GM21515 (cell line): ENCODE results near the gene IL17RE.
"Not testable (repeated sequence)": the region's sequence is repeated elsewhere in the genome, so short reads cannot be mapped to it uniquely, and the experiment has no call there.

Experiments
- ATAC-seq: cut with Tn5 transposase; IDR thresholded peaks from one replicate; pipeline ENCODE4 v1.9.1; 2021; ENCODE audit not compliant: unreplicated experiment

Gene IL17RE

DNA sequence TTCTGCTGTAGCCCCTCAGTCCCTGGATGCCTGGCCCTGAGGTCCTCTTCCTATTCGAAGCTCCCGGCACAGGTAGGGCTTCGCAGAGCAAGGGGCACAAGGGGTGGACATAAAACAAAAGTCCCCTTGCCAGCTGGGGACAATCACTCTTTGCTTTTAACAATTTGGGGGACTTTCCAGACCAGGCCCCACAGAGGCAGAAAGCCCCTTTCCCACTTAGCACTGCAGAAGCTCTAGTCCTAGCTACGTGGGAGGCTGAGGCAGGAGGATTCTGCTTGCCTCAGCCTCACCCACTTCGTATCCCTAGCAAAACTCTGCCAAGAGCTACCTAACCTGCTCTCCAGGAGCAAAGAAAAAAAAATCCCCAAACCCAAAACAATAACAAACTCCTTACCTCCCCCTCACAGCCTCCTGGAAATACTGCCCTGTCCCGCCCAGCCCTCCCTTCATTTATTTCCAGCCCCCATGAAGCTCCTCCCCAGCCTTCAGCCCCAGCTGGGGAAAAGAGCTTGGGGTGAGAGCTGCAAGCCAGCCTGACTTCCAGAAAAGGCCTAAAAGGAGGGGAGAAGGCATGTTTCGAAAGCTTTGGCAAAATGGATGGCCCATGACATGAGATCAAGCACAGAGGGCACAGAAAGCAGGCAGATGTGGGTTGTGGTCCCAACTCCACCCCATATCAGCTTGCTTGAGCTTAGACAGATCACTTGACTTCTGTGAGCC is 22.7 kb upstream of the IL17RE start, which contains the start of gene CIDEC:
CIDEC (minus strand) TSS at position 424 of the 720 bp plus-strand sequence. CDS start 1,767 bp downstream, outside the sequence.
- no peak for ATAC-seq

DNA sequence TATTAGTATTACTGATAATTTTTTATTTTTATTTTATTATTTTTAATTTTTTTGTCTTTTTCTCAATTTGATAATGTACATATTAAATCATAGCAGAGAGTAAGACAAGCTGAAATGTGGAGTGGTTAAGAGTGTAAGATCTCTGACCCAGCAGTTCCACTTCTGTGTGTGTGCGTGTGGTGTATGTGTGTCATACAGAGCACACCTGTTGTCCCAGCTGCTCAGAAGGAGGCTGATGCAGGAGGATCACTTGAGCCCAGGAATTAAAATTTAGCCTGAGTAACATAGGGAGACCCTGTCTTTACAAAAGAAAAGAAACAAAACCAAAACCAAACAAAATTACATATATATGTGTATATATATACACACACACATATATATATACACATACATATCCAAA is 21.2 kb upstream of the IL17RE start:
- ATAC-seq, result no peak

DNA sequence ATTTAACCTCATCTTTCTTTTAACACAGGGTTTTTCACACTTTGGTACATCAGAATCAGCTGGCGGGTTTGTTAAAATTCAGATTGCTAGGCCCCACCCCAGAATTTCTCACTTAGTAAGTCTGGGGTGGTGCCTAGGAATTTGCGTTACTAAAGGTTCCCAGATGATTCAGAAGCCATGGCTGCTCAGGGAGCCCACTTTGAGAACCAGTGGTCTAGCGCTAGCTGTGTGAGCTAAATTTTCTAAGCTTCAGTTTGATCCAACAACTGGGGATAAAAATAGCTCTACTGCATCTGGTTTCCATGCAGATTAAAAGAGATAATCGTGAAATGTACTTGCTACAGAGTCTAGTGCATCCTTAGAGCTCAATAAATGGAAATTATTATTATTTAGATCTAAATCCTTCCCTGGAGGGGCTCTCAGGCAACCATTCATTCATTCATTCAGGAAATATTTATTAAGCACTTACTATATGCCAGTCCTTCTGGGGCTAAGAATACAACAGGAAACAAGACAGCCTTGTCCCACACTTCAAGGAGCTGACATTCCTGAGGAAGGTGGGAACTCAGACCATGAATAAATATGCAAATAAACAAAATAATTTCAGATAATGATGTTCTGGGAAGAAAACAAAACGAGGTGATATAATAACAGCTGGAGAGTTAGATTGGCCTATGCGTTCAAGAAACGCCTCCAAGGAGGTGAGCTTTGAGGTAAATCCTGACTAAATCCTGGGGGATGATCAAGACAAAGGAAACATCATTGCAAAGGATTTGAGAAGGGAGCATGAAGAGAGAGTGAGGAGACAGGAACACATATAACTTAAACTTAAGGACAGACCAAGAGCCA is 18.7 kb upstream of the IL17RE start:
- ATAC-seq, result no peak

DNA sequence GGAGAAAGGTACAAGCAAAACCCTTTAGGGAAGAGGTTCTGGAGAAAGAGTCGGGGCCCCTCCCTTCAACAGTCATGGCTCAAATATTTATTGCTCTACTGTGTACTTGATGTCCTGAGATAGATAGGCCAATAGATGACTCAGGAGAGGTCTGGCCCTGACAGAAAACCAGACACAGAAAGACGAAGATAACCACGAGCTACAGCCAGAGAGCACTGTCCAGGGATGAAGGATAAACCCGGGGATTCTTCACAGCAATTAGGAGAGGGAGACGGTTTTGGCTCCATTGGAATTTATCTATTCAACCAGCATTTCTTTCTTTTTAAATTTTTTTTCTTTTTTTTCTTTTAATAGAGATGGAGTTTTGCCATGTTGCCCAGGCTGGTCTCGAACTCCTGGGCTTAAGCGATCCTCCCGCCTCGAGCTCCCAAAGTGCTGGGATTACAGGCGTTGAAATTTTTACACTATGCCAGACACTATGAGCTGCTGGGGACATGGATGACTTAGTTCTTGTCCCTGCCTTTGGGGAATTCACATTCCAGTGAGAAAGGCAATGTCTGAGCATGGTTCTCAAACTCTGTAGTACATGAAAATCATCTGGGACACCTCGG is 18.0 kb upstream of the IL17RE start:
- ATAC-seq, result no peak

DNA sequence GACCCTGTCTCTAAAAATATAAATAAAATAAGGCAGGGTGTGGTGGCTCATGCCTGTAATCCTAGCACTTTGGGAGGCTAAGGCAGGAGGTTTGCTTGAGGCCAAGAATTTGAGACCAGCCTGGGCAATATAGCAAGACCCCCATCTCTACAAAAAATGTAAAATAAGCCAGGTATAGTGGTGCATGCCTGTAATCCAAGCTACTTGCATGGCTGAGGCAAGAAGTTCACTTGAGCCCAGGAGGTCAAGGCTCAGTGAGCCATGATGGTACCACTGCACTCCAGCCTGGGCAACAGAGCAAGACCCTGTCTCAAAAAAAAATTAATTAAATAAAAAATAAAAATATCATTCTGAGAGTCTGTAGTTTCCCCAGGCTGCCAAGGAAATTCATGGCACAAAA is 16.3 kb upstream of the IL17RE start:
- ATAC-seq, result no peak

DNA sequence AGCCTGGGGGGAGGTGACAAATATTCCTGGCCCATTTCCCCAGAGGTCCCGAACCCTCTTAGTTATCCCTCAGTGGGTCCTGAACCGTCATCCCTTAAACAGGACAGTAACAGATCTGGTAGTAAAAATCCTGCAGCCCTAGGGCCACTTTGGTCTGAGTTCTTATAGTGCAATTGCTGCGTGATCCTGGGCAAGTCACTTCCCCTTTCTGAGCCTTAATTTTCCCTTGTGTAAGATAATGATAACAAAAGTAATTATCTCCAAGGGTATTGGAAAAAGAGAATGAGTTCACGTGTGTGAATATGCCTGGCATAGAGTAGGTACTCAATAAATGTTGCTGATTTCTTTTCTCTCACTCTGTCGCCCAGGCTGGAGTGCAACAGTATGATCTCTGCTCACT is 15.2 kb upstream of the IL17RE start:
- ATAC-seq, result no peak

DNA sequence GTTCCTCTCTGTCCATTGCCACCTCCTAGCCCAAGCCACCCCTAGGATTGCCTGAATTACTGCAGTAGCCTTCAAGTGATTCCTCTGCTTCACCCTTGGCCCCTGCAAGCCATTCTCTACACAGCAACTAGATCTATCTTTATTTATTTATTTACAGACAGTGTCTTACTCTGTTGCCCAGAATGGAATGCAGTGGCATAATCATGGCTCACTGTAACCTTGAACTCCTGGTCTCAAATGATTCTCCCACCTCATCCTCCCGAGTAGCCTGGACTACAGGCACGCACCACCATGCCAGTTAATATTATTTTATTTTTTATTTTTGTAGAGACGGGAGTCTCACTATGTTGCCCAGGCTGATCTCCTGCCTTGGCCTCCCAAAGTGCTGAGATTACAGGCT is 14.1 kb upstream of the IL17RE start:
- ATAC-seq, result no peak

DNA sequence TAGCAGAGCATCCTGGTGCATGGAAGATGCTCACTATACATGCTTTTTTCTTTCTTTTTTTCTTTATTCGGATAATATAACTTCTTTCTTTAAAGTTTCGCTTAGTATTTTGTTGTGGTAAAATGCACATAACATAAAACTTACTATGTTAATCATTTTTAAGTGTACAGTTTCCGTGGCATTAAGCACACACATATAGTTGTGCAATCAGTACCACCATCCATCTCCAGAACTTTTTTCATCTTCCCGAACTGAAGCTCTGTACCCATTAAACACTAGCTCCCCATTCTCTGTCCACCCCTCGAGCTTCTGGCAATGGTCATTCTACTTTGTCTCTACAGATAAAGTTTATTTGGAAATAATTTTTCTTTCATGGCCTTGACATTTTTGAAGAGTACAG is 13.2 kb upstream of the IL17RE start:
- ATAC-seq, result no peak

DNA sequence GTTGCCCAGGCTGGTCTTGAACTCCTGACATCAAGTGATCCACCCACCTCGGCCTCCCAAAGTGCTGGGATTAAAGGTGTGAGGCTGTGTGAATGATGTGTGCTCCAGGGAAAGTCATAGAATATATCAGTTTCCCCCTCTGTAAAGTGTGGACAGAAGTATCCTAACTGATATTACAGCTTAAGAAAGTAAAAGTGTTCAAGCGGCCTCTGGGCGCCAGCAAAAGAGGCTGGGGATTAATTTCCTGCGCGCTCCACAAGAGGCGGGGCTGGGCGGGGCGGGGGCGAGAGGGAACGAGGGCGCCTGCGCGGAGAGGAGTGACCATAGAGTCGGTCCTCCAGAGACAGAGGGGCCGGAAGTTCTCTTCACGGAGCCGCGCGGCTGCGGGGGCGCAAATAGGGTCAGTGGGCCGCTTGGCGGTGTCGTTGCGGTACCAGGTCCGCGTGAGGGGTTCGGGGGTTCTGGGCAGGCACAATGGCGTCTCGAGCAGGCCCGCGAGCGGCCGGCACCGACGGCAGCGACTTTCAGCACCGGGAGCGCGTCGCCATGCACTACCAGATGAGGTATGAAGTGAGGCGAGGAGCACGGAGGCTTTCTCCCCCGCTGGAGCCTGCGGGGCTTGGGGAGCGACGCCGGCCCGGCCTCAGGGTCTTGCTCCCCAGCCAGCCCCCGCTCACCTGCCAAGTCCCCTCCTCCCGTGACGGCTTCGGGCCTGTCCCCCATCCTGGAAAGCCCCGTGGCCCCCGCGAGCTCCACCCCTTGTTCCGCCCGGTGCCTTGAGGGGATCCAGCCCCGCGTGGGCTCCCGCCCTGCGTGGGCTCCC is 12.2 kb upstream of the IL17RE start, which contains the start of gene JAGN1:
JAGN1 (plus strand) TSS at position 362 of the 823 bp plus-strand sequence; CDS start at position 475, 113 bp downstream.
- peak; percentile 81 for ATAC-seq

DNA sequence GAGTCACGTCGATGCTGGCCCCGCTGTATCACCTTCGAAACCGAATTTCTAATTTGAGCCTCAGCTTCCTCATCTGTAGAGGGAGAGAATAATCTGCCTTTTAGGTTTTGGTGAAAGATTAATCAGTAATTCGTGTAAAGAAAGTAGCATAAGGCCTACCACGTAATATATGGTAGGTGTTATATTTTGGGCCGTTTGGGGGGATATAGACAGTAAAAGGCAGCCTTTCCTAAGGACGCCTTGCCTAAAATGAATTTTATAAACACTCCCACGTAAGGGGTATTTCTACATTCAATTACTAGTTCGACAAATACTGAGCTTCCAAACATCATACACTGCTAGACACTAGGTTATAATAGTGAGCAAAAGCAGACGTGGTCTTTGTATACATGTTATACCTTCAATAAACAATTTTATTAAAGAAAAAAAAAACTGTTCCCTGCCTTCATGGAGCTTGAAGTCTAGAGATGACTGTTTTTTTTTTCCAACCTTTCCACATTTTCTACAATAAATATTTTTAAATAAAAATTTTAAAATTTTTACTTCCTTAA is 11.5 kb upstream of the IL17RE start:
- no peak for ATAC-seq

DNA sequence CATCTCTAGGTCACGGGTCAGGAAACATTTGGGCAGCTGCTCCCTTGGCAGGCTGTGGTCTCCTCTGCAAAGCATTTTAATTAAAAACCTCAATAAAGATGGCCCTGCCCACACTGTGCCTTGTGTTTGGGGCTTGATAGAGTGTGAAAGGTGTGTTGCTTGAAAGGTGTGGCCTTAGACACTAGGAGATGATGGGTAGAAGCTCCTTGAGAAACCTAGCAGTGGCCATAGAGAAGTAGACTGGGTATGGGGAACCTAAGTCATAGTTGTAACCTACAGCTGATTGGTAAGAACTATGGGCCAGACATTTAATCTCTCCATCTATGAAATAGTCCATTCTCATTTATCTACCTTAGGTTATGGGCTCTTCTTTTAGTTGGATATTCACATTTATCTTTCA is 8.9 kb upstream of the IL17RE start:
- ATAC-seq, result no peak

DNA sequence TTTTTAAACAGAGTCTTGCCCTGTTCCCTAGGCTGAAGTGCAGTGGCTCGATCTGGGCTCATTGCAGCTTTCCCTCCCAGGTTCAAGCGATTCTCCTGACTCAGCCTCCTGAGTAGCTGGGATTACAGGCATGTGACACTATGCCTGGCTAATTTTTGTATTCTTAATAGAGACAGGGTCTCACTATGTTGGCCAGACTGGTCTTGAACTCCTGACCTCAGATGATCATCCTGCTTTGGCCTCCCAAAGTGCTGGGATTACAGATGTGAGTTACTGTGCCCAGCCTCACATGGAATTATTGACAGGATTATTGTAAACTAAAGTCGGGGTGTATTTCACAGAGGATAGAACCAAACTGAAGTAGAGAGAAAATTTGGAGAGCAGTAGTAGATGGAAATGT is 6.9 kb upstream of the IL17RE start:
- not testable (repeated sequence) for ATAC-seq

DNA sequence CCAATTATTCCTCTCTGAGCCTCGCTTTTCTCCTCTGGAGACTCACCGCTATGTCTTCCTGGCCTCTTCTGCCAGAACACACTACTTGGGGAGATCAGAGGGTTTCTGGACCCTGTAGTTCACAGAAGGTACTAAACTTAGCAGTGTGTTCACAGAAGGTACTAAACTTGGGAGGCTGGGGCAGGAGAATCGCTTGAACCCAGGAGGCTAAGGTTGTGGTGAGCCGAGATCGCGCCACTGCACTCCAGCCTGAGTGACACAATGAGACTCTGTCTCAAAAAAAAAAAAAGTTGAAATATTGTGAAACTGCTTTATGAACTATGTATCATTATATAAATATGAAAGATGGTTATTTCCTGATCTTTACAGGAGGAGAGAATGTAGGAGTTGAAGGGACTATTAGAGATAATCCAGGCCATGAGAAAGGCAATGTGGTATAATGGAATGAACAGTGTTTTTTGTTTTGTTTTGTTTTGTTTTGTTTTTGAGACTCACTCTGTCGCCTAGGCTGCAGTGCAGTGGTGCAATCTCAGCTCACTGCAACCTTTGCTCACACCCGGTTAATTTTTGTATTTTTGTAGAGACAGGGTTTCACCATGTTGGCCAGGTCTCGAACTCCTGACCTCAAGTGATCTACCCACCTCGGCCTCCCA is 5.8 kb upstream of the IL17RE start:
- ATAC-seq, result not testable (repeated sequence)

DNA sequence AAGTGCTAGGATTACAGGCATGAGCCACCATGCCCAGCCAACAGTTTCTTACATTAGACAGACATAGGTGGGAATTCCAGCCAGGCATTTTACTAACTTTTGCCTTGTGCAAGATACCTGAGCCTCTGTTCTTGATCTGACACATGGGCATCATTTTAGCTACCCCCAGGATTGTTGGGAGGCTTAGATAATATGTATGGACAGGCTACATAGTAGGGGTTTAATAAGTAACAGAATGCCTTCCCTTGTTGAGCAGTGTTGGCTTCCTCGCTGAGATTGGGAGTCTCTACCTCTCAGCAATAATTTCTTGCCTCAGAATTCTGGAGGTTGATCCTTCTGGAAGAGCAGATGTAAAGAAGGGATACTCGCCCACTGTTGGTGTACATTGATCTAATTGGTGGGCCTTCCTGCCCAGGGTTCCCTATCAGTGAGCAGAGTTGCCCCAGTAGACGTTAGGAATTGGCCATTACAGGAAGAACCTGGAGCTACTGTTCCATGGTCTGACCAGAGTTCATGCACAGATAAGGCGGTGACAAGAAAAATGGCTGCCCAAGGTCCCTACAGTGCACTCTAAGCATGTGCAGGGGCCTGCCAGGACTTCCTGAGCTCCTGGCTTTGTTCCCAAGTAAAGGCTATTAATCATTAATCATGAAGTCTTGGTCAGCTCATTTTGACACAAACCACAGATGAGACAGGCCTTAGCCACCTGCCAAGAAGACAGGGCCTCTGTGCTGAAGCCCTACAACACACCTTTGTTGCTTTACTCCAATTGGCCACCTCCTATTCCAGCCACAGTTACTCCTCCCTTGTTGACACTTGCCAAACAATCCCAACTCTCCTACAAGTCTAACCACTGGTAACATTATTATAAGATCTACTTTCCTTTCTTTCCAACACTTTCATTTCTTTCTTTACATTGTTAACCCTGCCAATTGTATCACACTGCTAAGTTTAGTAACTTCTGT is 5.0 kb upstream of the IL17RE start:
- no peak for ATAC-seq

DNA sequence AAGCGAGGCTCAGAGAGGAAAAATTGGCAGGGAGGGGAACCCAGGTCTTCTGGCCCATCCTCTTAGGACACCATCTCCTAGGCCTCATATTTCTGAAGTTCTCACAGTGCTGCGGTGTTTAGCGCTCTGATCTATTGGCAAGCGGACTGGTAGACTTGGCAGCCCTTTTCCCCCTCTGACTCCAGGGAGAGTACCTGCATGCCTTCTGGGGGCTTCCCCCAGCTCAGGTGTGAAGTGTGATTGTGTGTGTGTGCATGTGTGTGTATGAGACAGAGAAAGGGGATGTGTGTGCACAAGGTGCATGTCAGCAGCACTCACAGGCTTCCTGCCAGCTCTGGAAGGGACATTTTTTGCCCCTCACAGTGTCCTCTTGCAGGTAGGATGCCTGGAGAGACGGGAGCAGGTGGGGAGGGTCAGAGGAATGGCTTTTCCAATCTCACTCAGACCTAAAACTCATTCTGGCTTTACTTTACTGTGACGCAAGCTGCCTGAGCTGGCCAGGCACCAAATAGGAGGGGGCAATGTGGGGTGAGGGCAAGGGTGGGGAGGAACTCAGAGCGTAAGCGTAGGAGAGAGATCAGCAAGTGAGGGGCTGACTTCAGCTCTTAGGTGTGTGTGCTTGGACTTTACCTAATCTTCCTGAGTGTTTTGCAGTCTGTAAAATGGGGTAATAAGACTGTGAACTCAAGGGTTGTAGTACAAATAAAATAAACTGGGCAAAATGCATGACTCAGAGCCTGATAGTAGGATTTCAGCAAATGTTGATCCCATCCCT is 4.0 kb upstream of the IL17RE start:
- no peak for ATAC-seq

DNA sequence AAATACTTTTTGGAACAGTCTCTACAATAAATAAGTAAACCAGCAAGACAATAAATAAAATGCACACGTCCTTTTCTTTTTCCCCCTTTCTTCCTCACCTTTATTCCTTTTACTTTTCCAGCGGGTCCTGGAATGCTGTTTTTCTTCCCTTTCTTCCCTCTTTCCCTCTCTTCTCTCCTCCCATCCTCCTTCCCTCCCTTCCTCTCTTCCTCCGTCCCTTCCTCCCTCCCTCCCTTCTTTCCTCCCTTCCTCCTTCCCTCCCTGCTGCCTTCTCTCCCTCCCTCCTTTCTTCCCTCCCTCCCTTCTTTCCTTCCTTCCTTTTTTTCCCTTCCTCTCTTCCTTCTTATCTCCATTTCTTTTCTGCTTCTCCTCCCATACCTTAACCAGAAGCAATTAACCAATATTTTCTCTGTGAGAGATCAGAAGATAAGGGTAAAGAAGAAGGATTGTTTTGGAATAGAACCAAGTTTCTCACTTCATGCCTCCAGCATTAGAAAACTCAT is 3.3 kb upstream of the IL17RE start:
- no peak for ATAC-seq

DNA sequence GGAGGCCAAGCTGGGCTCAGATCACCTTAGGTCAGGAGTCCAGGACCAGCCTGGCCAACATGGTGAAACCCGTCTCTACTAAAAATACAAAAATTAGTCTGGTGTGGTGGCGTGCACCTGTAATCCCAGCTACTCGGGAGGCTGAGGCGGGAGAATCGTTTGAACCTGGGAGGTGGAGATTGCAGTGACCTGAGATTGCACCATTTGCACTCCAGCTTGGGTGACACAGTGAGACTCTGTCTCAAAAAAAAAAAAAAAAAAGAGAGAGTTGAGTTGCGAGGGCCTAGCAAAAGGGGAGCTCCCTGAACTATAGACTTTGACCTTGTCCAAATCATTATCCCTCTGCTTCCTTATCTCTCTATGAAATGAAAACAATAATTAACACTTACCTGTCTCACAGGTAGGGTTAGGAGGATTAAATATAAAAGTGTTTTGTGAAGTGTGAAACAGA is 1.7 kb upstream of the IL17RE start:
- ATAC-seq, result not testable (repeated sequence)

DNA sequence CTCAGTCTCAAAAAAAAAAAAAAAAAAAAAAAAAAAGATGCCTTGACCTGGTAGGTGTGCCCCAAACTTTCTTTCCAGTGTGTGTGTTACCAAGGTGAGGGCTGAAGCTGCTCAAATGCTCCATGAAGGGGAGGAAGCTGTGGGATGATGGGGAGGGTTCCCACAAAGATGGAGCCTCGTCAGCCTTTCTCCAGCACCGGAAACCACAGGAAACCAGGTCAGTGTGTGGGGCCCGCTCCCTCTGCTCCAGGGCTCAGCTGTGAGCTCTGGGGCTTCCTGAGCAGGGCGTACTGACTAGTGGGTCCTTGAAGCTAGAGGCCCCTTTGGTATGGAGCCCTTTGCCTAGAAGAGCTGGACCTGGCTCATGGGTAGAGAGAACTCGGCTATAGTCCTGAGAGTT is 681 bp upstream of the IL17RE start:
- no peak for ATAC-seq
